Daoy (cell line): ENCODE results near the gene FKBP4. TPM values are rescaled to one million over a fixed set of nuclear protein-coding genes. Genes with fewer than 3 reads are reported as not detected.
A peak's percentile ranks its signal among the peaks of the same experiment; 100 is the strongest.

Experiments
- DNase-seq: peaks from one replicate; pipeline ENCODE4 v3.0.0-alpha.2; 2015; ENCODE audit warnings: low read depth
- total RNA-seq: library from RNA; depleted of rRNA; stranded (reverse); fragments of >200 nt; shearing (Covaris generic); gene quantifications from 2 replicates; pipeline ENCODE4 v1.2.3, GENCODE V29; 2014

FKBP4 gene
- total RNA-seq, 1 experiment from 2014 or later = 136 TPM

GRCh38 chr12:2779281-2779680, 15.5 kb upstream of the FKBP4 start:
- no peak for DNase-seq

- peak; percentile 79 for DNase-seq
Measured at GRCh38 chr12:2783936-2784600, 10.7 kb upstream of the FKBP4 start.

GRCh38 chr12:2785017-2785416, 9.8 kb upstream of the FKBP4 start:
- DNase-seq = no peak

GRCh38 chr12:2791089-2791488, 3.7 kb upstream of the FKBP4 start:
- DNase-seq = no peak

- no peak for DNase-seq
Measured at GRCh38 chr12:2792671-2793500, 1.9 kb upstream of the FKBP4 start.

- DNase-seq = no peak
Measured at GRCh38 chr12:2793561-2793960, 1.2 kb upstream of the FKBP4 start.

GRCh38 chr12:2794191-2794735, 507 bp upstream of the FKBP4 start:
- no peak for DNase-seq

- peak; percentile 71 for DNase-seq
Measured at GRCh38 chr12:2795291-2796186, 769 bp downstream of the FKBP4 start.

- DNase-seq = no peak
Measured at GRCh38 chr12:2796187-2796666, 1.5 kb downstream of the FKBP4 start.

GRCh38 chr12:2797721-2798418, 3.1 kb downstream of the FKBP4 start:
- DNase-seq = no peak

- no peak for DNase-seq
Measured at GRCh38 chr12:2800046-2800570, 5.3 kb downstream of the FKBP4 start.

GRCh38 chr12:2801044-2801783, 6.4 kb downstream of the FKBP4 start:
- DNase-seq = no peak

GRCh38 chr12:2803635-2804392, 9.0 kb downstream of the FKBP4 start:
- no peak for DNase-seq

- peak; percentile 20 for DNase-seq
Measured at GRCh38 chr12:2804393-2805142, 9.8 kb downstream of the FKBP4 start.

- DNase-seq = no peak
Measured at GRCh38 chr12:2805143-2805520, 10.4 kb downstream of the FKBP4 start.

- no peak for DNase-seq
Measured at GRCh38 chr12:2806700-2807099, 11.9 kb downstream of the FKBP4 start.

- no peak for DNase-seq
Measured at GRCh38 chr12:2811801-2812200, 17.0 kb downstream of the FKBP4 start.

GRCh38 chr12:2812290-2813213, 17.8 kb downstream of the FKBP4 start, which contains the start of gene ITFG2:
Gene ITFG2, plus strand, starts transcription at chr12:2812668. Its CDS starts 93 bp downstream, at chr12:2812761.
- DNase-seq = peak; percentile 99
